GM12873 (cell line): ENCODE measurements around the gene TMEM144.

ENCODE experiments used
- CTCF ChIP-seq: IDR thresholded peaks from 2 replicates; pipeline ENCODE4 v1.5.1; 2012; ENCODE audit warnings: low read depth, mild to moderate bottlenecking, moderate library complexity, low read length, control low read depth; ENCODE audit not compliant: insufficient read depth; ENCODE audit errors: missing control alignments

The TMEM144 gene

DNA sequence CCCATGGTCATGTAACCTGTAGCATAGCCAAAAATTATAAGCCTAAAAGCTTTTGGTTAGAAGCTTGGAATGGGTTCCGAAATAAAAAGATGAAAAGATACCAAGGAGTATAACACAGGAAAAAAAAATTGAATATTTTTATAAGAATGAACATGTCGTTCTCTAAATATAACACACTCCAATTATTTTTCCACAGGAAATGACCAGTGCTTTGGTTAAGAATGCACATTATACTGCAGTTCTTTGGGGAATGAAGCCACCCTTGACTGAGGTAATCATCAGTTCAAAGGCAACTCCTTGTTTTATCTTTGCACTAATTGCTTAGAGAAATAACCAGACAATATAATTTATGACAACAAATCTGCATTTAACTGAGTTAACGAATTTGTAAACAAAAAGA, 30.8 kb upstream of the TMEM144 start:
- no peak for TF ChIP-seq CTCF

DNA sequence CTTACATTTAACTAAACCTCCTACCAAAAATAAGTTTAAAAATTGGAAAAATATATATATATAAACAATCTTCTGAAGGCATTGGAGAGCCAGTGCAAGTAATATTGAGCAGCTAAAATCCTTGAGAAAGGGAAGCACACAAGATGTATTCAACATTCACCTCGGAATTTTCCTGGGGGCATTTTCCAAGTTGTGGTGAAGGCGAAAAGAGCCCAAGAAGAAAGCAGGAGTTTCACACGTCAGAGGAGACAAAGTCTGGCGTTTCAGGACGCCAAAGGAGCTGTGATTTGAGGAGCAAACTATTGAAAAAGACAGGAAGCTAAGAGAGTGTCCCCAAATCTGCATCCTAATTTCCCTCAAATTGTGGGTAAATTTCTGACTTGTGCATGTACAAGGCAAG, 28.4 kb upstream of the TMEM144 start:
- no peak for TF ChIP-seq CTCF

GRCh38 chr4:158182736-158183135, 27.6 kb upstream of the TMEM144 start:
- no peak for TF ChIP-seq CTCF

GRCh38 chr4:158186815-158187214, 23.5 kb upstream of the TMEM144 start:
- TF ChIP-seq CTCF, result no peak

GRCh38 chr4:158189422-158189821, 20.9 kb upstream of the TMEM144 start:
- TF ChIP-seq CTCF, result no peak

DNA sequence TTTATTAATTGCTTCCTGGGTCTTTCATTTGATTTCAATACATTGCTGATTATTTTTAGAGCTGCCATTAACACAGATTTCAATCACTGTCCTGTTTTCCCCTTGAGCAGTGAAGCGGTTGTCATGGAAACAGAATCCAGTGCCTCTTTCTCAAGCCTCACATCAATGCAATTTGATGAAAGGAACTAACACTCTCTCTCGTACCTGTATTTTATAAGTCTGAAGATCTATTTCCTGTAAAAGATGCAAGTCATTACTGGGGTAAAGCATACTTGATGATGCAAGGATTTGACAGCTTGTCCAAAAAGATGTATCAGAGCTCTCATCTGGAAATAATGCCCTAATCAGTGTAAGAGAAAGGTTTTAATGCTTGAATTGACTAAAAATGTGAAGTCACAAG, 19.6 kb upstream of the TMEM144 start:
- TF ChIP-seq CTCF, result no peak

- TF ChIP-seq CTCF, result no peak
Observed at GRCh38 chr4:158192439-158193158, 17.7 kb upstream of the TMEM144 start.
